SK-N-MC (cell line): ENCODE measurements around the gene GPC2.
A peak's percentile ranks its signal among the peaks of the same experiment; 100 is the strongest.

Experiments
- EZH2 ChIP-seq: fragments of 200-600 bp; sonication (generic); IDR thresholded peaks from one replicate; pipeline ENCODE4 v1.6.1; 2017; ENCODE audit warnings: antibody characterized with exemption
- FOXP2 ChIP-seq: optimal IDR thresholded peaks from 2 replicates; pipeline ENCODE3; 2011; ENCODE audit warnings: mild to moderate bottlenecking, moderate library complexity; ENCODE audit not compliant: insufficient read depth; ENCODE audit errors: extremely low read length, control extremely low read depth
- POLR2AphosphoS5 ChIP-seq: IDR thresholded peaks from 2 replicates; pipeline ENCODE4 v1.6.1; 2012; ENCODE audit warnings: mild to moderate bottlenecking, low read depth, low read length, borderline replicate concordance

- no peak for TF ChIP-seq EZH2
- TF ChIP-seq POLR2AphosphoS5, result peak; percentile 96
- TF ChIP-seq FOXP2, result no peak
These were observed 50.0 kb downstream of the GPC2 start, which contains the start of gene MBLAC1 for GRCh38 chr7:100126931-100127865.
